Endothelial cell of umbilical vein (primary cell): Measurements from ENCODE around the gene HOXD10.

ENCODE experiments used
- CTCF ChIP-seq, 2 donors: IDR thresholded peaks; 1 replicate in 1 of 2; 2 replicates in 1 of 2; pipeline ENCODE4 v1.5.1; 2011; ENCODE audit warnings: low read length in 2 of 2, mild to moderate bottlenecking in 2 of 2, moderate library complexity in 2 of 2, control low read depth in 1 of 2, inconsistent platforms in 1 of 2, low read depth in 1 of 2; ENCODE audit not compliant: insufficient read depth in 1 of 2; ENCODE audit errors: extremely low read depth in 1 of 2
- EZH2 ChIP-seq: IDR thresholded peaks from 2 replicates; pipeline ENCODE4 v1.6.1; 2012; ENCODE audit warnings: borderline replicate concordance, low read depth, mild to moderate bottlenecking, moderate library complexity, low read length, inconsistent platforms; ENCODE audit not compliant: severe bottlenecking
- FOS ChIP-seq: IDR thresholded peaks from 2 replicates; pipeline ENCODE4 v1.6.1; 2011; ENCODE audit warnings: mild to moderate bottlenecking, low read length, moderate library complexity, borderline replicate concordance; ENCODE audit not compliant: insufficient read depth
- GATA2 ChIP-seq: IDR thresholded peaks from 2 replicates; pipeline ENCODE4 v1.7.0; 2011; ENCODE audit warnings: low read depth, mild to moderate bottlenecking, moderate library complexity, mixed read lengths, low read length; ENCODE audit not compliant: insufficient read length, insufficient read depth
- MAX ChIP-seq: IDR thresholded peaks from 2 replicates; pipeline ENCODE4 v1.6.1; 2011; ENCODE audit not compliant: insufficient read depth, insufficient read length
- POLR2A ChIP-seq: IDR thresholded peaks from 2 replicates; pipeline ENCODE4 v1.6.1; 2012; ENCODE audit warnings: low read depth, mild to moderate bottlenecking, control low read depth, low read length
- POLR2AphosphoS5 ChIP-seq: IDR thresholded peaks from 2 replicates; pipeline ENCODE4 v1.6.1; 2012; ENCODE audit warnings: low read depth, mild to moderate bottlenecking, control low read depth, low read length, moderate library complexity; ENCODE audit not compliant: insufficient read depth

- TF ChIP-seq MAX (no peak), CTCF (IDR thresholded peaks at IDR 0.05; ENCODE audit: extremely low read depth in 1 of 2, insufficient read depth in 1 of 2, low read depth in 1 of 2, low read length in 2 of 2) (no peak), POLR2A (no peak), FOS (no peak), EZH2 (no peak), POLR2AphosphoS5 (no peak), GATA2 (no peak)
These were observed 21.3 kb downstream of the HOXD10 start for GRCh38 chr2:176137906-176138305.
